Neutrophil (primary cell): ENCODE data around the gene HK1.

Experiments used
- H3K27ac ChIP-seq: fragments of 200-600 bp; sonication (generic); 2 replicates; pipeline ENCODE4 v1.5.1; 2016; ENCODE audit warnings: mild to moderate bottlenecking, moderate library complexity
- H3K27me3 ChIP-seq: fragments of 200-600 bp; sonication (generic); 2 replicates; pipeline ENCODE4 v1.6.0; 2016; ENCODE audit warnings: mild to moderate bottlenecking
- H3K36me3 ChIP-seq: fragments of 200-600 bp; sonication (generic); 2 replicates; pipeline ENCODE4 v1.5.1; 2017
- H3K4me1 ChIP-seq, 2 experiments: fragments of 200-600 bp in 1 of 2; sonication (generic) in 1 of 2; 1 replicate in 1 of 2; 2 replicates in 1 of 2; pipeline versions ENCODE4 v1.5.1 to v1.6.1; 2013 to 2016; ENCODE audit warnings: low read depth in 1 of 2, low read length in 1 of 2, mild to moderate bottlenecking in 1 of 2, moderate library complexity in 1 of 2; ENCODE audit not compliant: control insufficient read depth in 1 of 2, insufficient read depth in 1 of 2
- H3K4me3 ChIP-seq, 2 experiments: fragments of 200-600 bp in 1 of 2; sonication (generic) in 1 of 2; 1 replicate in 1 of 2; 2 replicates in 1 of 2; pipeline ENCODE4 v1.5.1; 2013 to 2016; ENCODE audit warnings: low read depth in 1 of 2, low read length in 1 of 2, mild to moderate bottlenecking in 1 of 2, moderate library complexity in 1 of 2
- H3K9me3 ChIP-seq: fragments of 200-600 bp; sonication (generic); 2 replicates; pipeline ENCODE4 v1.5.1; 2016
- CTCF ChIP-seq: fragments of 200-600 bp; sonication (generic); IDR thresholded peaks from 2 replicates; pipeline ENCODE4 v1.5.1; 2016; ENCODE audit warnings: antibody characterized with exemption

Gene HK1

GRCh38 chr10:69335063-69335587 is 56.8 kb downstream of the HK1 start:
- no peaks in the 10 kb centered on the region for H3K27me3 ChIP-seq
- no peaks in the 10 kb centered on the region for H3K36me3 ChIP-seq
- peaks cover 64 to 68% of the 10 kb centered on the region in 2 experiments for H3K4me1 ChIP-seq
- TF ChIP-seq CTCF = no peak
- peak overlapping the region; percentile 82 for H3K27ac ChIP-seq
- no peaks in the 10 kb centered on the region for H3K9me3 ChIP-seq
- H3K4me3 ChIP-seq = peak overlapping the region in 1 of 2 experiments; percentile 29

DNA sequence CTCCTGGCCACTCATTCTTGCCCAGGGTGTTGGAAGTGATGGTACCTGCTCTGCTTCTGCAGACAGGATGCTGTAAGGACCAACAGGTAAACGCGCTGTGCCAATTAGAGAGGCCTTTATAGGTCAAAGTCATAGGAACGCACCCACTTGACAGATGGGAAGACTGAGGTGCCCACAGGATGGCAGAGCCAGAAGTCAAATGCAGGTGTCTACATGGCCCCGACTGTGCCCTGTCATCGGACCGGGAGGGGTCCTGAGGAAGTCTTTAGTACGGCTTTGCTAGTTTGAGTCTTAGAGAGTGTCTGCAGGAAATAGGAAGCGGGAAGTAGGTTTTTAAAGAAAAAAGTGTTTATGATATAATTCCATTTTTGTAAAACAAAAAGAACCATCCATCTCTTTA is 57.3 kb downstream of the HK1 start:
- TF ChIP-seq CTCF = no peak
- H3K4me3 ChIP-seq = peak overlapping the region in 1 of 2 experiments; percentile 29
- H3K27ac ChIP-seq = peak overlapping the region; percentile 82
- H3K27me3 ChIP-seq = no peaks in the 10 kb centered on the region
- no peaks in the 10 kb centered on the region for H3K36me3 ChIP-seq
- H3K4me1 ChIP-seq = peaks cover 60 to 64% of the 10 kb centered on the region in 2 experiments
- no peaks in the 10 kb centered on the region for H3K9me3 ChIP-seq

- Histone ChIP-seq H3K4me3 (peak overlapping the region; percentile 41 to 43), H3K4me1 (peaks cover 59 to 64% of the 10 kb centered on the region in 2 experiments), H3K27me3 (no peaks in the 10 kb centered on the region), H3K27ac (peak overlapping the region; percentile 85), H3K9me3 (no peaks in the 10 kb centered on the region), H3K36me3 (no peaks in the 10 kb centered on the region)
- TF ChIP-seq CTCF = no peak
Observed at GRCh38 chr10:69336952-69337295, 58.6 kb downstream of the HK1 start.

GRCh38 chr10:69337296-69338132 is 59.2 kb downstream of the HK1 start:
- peak overlapping the region; percentile 41 to 43 for H3K4me3 ChIP-seq
- no peak for TF ChIP-seq CTCF
- no peaks in the 10 kb centered on the region for H3K27me3 ChIP-seq
- H3K27ac ChIP-seq = peak overlapping the region; percentile 85
- peaks cover 59 to 69% of the 10 kb centered on the region in 2 experiments for H3K4me1 ChIP-seq
- H3K36me3 ChIP-seq = no peaks in the 10 kb centered on the region
- H3K9me3 ChIP-seq = no peaks in the 10 kb centered on the region

DNA sequence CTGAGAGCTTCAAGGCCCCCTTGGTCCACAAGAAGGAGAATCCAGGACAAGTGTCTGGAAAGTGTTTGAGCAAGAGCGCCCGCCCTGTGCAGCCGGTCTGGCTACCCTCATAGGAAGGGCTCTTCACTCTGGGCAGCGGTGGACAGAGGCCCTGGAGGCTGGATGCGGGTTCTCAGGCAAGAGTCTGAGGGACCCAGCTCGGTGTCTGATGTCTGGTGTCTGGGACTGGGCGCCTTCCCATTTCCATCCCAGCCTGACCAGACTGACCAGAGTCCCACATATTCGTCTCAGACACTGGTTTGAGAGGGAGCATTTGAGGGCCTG is 59.8 kb downstream of the HK1 start:
- peaks cover 59 to 69% of the 10 kb centered on the region in 2 experiments for H3K4me1 ChIP-seq
- H3K9me3 ChIP-seq = no peaks in the 10 kb centered on the region
- peak overlapping the region; percentile 85 for H3K27ac ChIP-seq
- H3K27me3 ChIP-seq = no peaks in the 10 kb centered on the region
- H3K4me3 ChIP-seq = peak overlapping the region in 1 of 2 experiments; percentile 41
- H3K36me3 ChIP-seq = no peaks in the 10 kb centered on the region
- no peak for TF ChIP-seq CTCF
